GM21360 (cell line): Measurements from ENCODE around the gene SLC22A16.

Experiments
- ATAC-seq: cut with Tn5 transposase; IDR thresholded peaks from one replicate; pipeline ENCODE4 v1.9.1; 2021; ENCODE audit warnings: mild to moderate bottlenecking, moderate library complexity; ENCODE audit not compliant: unreplicated experiment

The SLC22A16 gene

DNA sequence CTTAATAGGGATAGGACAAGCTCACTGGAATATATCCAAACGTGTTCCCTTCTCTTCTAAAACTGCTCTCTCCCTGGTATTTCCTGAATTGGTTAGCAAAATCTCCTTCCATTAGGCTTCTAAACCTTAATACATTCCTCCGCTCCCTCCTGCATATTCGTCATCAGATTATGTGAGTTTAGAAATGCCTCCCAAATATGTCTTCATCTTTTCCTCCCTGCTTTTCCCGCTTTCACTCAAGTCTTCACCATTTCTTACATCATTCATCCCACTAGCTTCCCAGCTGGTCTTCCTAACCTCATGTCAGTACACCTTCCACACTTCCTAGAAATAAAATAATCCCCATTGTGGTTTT is 26.9 kb downstream of the SLC22A16 start:
- ATAC-seq, result no peak

DNA sequence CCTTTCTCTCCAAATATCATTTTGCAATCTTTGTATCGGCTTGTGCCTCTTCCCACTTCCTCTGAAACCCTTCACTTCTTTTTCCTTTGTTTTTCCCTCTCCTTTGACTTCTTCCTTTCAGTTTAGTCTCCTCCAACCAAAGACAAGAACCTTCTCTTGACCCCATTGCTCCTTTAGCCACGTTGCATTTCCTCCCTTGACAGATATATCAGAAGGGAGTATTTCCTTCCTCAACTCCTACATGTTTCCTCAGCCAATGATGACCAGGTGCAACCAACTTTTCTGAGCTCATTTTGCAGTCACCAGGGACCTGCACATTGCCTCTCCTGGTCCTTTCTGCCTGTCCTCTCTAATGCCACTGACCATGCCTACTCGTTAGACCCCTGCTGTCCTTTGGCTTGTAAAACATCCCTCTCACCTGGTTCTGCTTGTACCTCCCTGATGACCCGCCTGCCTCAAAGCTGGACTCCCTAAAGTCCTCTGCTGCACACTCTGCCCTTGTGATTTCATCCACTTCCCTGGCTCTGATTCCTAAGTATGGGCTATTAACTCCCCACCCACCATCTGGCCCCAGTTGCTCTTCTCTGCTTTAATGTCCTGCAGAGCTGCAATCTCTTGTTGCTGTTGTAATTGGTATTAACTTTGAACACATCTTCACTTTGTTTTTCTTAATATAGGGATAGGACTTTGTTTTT is 27.4 kb downstream of the SLC22A16 start:
- no peak for ATAC-seq

DNA sequence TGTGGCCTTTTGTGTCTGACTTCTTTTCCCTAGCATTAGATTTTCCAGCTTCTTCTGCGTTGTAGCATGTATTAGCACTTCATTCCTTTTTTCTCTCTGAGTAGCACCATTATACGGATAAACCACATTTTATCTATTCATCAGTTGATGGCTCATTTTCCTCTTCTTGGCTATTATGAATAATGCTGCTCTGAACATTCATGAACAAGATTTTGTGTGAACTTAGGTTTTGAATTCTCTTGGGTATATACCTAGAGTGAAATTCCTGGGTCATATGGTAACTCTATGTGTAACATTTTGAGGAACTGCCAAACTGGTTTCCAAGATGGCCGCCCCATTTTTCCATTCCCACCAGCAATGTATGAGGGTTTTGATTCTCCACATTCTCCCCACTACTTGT is 28.7 kb downstream of the SLC22A16 start:
- no peak for ATAC-seq

DNA sequence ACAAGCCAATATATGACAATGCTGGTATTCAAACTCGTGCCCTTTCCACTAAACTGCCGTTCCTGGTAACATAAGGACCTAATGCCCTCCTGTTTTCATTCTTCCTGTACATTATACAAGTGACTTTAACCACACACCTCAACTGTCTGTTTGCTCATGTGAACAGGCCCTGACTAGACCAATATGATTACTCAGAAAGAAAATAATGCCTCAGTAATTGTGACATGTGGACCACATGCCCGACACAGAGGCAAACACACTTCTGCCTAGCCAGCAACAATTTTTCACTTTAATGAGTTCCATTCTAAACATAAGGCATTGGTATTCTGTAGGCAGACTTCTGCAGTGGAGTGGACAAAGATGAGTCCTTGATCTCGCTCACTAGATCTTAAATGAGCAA is 30.0 kb downstream of the SLC22A16 start:
- ATAC-seq, result no peak

DNA sequence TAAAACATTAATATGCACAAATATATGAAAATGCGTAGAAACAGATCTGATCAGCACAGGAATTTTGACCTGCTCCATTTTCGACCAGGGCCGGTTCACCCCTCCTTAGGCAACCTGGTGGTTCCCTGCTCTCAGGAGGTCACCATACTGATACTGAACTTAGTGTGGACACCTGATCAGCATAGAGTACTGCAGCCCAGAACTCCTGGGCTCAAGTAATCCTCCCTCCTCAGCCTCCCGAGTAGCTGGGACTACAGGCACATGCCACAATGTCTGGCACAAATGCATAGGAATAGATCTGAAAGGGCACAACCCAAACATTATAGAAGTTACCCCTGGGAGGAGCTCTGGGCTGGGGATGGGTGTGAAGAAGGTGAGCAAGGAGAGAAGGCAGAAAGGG is 36.4 kb downstream of the SLC22A16 start:
- ATAC-seq, result no peak

DNA sequence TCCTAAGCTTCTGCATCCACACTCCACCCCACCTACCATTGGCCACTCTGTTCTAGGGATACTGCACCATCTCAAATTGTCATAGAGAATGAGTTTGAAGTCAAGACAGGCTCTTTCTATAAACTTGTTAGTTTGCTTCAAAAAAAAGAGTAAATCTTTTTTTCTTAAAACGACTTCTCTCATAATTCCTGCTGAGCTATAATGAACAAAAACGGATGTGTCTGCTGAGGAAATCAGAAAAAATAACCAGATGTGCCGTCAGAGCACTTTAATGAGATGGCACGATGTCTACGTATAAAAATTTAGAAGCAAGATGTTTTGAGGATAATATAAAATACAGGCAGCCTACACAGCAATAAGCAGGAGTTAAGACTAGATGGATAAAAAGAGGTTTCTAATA is 37.1 kb downstream of the SLC22A16 start:
- ATAC-seq, result no peak

DNA sequence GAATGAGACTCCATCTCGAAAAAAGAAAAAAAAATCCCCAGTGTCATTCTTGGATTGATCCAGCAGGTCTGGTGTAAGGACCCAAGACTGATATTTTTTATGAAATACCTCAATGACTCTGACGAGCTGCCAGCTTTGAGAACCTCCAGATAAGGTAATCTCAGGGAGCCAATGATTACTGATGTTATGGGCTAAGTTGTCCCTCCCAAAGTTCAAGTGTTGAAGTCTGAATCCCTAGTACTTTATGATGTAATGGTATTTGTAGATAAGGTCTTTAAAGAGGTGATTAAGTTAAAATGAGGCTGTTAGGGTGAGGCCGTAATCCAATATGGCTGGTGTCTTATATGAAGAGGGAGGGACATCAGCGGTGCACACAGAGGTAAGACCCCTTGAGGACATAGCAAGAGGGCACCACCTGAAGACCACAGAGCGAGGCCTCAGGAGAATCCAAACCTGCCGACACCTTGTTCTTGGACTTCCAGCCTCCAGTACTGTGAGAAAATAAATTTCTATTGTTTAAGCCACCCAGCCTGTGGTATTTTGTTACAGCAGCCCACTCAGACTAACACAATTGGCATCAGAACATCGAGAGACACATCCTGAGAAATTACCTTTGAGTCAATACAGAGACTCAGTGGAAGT is 41.3 kb downstream of the SLC22A16 start:
- ATAC-seq, result no peak

DNA sequence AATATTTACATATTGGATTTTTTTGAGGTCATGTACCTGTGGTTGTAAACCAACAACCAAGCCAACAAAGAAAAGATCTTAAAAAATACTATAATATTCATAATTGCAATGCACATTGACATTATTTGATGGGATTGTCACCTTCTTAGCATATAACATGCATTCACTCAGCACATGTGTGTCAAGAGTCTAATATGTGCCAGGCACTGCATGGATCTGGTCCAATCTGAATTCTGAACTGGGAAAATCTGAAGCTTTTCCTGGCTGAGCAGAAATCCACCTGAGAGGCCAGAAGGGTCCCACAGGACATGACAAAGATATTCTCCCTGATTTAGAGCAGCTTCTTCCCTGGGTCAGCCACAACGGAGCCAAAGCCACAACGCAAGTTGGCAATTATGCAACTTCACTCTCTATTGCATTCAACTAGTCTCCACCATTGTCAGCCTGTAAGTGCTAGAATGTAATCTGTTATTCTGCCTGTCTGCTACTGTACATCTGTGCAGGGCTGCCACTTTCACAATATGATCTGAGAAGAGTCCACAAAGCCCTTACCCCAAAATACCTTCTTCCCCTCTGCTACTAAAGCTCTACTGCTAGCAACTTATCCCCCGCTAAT is 44.0 kb downstream of the SLC22A16 start:
- ATAC-seq, result no peak

DNA sequence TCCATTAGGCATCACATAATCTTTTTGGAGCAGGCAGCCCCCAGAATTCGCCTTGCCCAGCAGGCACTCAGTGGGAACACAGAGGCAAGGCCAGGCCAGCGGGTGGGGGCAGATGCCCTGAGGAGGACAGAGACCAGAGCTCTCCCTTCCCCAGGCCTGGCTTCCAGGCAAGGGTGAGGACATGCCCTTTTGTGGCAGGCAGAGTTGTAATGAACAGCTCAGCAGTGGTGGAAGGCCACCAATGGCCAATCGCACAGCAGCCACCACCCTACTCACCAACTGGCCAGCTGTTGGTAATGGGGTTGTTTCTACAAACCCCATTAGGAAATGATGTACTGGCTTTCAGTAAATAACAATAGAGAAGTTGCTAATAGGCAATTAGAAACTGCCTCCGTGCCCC is 45.7 kb downstream of the SLC22A16 start:
- no peak for ATAC-seq

DNA sequence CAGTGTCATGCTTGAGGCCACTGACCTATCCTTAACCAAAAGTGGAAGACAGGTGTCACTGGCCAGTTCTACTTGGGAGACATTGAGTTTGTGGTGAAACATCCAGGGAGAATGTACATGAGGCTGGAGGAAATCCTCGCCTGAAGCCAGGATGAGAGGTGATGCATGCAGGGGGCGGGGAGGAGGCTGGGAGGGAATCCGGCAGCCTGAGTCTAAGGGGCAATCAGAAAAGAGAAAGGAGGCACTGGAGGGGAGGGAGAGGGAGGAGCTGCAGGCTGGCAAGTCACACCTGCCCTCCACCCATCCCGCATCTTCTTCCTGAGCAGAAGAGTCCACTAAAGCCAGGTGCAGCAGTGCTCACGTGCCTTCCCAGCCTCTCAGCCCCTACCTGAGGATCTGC is 46.2 kb downstream of the SLC22A16 start:
- ATAC-seq, result no peak

DNA sequence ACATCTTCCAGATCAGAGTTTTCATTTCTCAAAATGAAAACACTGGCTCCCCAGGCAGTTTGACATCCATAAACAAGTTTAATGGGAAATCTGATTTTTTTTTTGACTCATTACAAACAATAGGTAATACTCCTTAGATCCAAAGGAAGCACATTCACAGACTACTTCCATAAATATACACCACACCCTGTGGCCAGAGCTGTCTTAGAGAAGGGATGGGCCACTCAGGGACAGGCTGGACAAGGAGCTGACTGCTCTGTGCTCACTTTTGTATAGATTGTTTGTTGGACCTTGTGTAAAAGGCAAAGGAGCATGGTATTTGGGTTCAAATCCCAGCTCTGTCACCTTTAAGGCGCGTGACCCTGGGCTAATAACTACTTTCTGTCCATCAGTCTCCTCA is 48.3 kb downstream of the SLC22A16 start:
- ATAC-seq, result no peak

DNA sequence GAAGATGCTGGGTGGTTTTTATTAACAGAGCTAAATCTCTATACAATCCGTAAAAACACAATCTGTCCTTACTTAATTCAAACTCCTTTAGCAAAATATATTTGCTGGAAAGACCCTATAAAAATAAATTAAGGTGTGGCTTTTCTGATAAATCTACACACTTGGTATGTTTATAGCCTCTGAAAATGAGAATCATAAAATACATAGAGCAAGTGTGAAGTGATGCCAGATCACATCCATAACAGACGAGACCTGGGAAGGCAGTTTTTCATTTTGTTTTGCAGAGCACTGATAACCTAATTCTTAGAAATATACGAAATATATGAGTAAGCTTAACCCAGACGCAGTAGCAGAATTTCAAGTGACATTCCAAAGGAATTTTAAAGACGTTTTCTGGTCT is 50.6 kb downstream of the SLC22A16 start:
- no peak for ATAC-seq

DNA sequence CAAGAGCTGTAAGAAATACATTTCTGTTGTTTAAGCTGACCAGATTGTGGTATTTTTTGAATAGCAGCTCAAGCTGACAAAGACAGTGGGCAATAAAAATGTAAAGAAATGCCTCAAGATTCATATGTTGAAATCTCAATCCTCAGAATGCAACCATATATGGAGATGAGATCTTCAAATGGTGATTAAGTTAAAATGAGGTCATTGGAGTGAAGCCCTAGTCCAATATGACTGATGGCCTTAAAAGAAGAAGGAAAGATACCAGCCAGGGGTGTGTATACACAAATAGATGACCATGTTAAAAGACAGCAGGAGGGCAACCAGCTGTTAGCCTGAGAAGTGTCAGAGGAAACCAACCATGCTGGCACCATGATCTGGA is 54.0 kb downstream of the SLC22A16 start:
- no peak for ATAC-seq

DNA sequence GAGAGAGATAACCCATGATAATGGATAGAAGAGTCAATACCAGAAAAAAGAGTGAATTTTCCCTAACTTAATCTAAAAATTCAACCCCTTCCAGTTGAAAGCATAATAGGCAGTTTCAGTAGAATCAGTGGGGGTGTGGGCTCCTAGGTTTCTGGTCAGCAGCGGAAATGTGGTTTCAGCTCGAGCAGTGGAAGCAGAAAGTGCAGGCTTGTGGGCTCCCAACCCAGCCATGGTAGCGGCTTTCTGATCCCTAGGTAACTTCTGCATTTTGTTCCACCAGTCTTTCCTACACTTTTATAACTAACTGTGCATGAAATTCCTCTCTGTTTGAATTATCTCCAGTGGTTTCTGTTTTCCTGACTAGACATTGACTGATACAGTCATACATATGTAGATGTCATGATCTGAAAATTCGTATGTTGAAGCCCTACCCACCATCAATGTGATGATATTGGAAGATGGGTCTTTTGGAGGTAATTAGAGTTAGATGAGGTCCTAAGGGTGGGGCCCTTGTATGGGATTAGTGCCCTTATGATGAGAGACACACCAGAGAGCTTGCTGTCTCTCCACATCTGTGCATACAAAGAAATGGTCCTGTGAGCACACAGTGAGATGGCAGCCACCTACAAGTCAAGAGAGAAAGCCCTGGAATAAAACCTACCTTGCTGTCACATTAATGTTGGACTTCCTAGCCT is 54.5 kb downstream of the SLC22A16 start:
- ATAC-seq, result no peak

DNA sequence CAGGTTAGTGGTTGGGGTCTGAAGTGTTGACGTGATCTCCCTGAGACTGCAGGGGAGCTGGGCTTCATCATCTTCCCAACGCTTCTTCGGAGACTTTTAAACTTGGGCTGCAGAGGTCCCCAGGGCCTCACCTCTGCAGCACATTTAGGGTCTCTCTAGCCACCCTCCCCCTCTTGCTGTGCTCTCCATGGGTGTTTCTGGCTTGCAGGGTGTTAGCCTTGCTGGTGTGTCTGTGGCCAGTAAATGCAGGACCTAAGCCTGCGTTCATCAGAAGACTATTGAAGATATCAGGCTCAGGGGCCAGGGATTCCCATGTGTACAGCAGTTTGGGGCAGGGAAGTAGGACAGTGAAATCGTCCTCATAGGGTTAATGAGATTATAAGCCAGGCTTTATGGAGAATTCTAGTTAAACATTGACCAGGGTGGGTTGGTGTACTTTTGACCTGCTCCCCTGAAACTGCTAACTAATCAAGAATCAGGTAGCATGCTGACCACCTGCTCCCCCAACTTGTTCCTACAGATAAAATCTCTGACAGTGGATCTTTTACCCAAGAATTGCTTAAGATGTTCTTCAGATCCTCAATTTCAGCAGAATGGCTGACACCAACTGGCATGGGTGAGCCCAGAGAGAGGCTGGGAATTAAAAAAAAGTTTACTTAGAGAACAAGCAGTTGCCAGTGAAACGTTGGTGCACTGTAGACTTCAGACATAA is 57.2 kb downstream of the SLC22A16 start:
- no peak for ATAC-seq

DNA sequence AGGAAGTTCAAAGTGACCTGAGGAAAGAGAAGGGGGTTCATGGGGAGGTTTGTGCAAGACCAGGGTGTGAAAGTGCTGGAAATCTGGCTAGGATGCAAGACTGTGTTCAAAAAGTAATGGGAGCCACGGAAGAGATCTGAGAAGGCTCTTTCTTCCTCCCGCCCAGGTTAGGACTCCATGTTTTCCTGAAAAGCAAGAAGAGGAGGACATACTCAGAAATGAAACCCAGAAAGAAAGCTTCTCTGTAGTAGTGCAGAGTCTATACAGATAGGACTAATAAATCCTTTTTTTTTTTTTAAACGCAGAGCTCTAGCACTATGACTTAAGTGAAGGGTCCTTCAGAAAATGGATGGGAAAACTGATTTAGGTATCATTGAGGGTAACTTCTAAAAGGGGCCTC is 57.8 kb downstream of the SLC22A16 start:
- ATAC-seq, result no peak

DNA sequence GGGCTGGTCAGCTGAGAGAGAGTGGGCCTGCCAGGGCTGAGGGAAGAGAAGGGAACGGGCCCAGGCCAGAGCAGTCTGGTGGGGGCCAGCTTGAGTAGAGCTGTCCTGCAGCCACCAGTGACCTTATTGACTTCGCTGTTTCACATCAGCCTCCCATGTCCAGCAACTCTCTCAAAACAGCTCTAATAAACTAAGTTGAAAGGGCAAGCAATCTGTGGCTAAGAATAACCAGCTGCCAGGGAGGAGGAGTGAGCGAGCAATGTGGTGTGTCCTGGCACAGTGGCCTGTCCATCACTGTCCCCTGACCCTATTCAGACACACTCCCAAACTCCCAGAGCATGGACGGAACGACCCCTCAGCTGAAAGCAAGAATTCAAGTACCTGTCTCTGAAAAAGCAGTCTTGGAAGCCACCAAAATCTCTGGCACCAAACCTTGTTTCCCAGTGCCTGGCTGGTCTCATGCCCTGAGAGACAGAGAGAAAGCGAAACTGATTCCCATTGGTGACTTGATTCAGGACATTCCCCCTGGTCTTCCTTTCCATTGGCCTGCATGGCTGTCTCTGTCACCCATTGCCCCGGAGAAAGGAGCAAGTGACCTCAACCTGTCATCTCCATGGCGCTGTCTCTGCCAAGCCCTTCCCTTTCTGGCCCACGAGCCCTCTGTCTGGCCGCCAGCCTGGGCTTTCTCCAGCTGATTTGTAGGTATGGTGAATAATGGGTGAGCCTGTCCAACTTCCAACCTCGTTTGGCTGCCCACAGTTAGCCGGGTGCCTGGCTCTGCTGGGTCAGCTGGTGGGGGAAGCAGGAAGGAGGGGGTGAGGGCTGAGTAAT is 61.1 kb downstream of the SLC22A16 start, which contains the start of gene DDO:
Gene DDO, minus strand, starts transcription at position 490 of the 831 bp plus-strand sequence. CDS start 2,113 bp downstream, outside the sequence.
- no peak for ATAC-seq

DNA sequence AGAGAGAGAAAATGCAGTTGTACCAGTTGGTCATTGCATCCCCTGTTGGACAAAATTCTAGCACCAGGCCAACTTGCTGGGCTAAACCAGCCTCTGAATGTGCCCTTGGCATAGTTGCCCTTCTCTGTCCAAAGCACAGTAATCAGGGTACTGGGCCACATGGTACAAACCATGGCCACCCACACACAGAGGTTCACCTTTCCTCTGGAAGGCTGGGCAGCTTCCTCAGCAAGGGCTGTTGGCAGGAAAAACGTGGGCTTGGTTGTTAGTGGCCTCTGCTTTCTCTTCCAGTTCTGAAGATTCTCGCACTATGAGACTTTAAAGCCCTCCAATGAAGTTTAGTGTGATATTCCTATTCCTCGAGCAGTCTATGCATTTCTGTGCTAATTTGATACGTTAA is 61.7 kb downstream of the SLC22A16 start:
- ATAC-seq, result no peak

DNA sequence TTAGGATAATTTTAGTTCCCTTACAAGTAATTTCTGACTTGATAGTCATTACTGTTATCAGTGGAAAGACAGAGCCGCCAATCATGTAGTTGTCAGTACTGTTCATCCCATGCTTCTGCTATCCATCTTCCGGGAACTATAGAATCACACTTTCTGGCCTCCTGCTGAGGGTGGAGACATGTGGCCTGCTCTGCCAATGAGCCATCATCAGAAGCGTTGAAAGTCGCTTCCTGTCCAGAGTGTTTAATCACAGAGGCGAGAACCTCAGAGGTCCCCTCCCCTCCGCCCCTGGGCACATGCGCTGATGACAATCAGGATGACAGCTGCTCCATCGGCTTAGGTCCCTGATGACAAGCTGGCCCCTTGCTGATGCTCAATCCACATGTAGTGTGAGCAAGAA is 64.1 kb downstream of the SLC22A16 start:
- ATAC-seq, result no peak

DNA sequence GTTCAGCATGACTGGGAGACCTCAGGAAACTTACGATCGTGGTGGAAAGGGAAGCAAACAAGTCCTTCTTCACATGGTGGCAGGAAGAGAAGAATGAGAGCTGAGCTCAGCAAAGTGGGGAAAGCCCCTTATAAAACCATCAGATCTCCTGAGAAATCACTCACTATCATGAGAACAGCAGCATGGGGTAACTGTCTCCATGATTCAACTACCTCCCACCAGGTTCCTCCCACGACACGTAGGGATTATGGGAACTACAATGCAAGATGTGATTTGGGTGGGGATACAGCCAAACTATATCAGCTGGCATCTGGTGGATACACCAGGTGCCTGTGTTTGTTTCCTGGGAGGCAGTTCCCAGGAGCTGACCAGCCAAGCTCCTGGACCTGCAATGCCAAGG is 65.9 kb downstream of the SLC22A16 start:
- ATAC-seq, result no peak
